Thyroid gland (tissue), 4 donors: ENCODE measurements around the gene QKI. TPM values are rescaled to one million over a fixed set of nuclear protein-coding genes. Genes with fewer than 3 reads are reported as not detected.
A peak's percentile ranks its signal among the peaks of the same experiment; 100 is the strongest.

Experiments
- DNase-seq, 2 donors: peaks; one replicate each; pipeline ENCODE4 v3.0.0-alpha.2; 2019
- H3K27ac ChIP-seq, 3 donors: fragments of 200-600 bp; sonication (generic); 1 replicate in 2 of 3; 2 replicates in 1 of 3; pipeline ENCODE4 v1.5.1; 2016 to 2019; ENCODE audit warnings: mild to moderate bottlenecking in 1 of 3, moderate library complexity in 1 of 3
- H3K27me3 ChIP-seq: fragments of 200-600 bp; sonication (generic); one replicate; pipeline ENCODE4 v1.5.1; 2019
- H3K36me3 ChIP-seq, 2 donors: fragments of 200-600 bp; sonication (generic); one replicate each; pipeline ENCODE4 v1.5.1; 2016 to 2019
- H3K4me1 ChIP-seq, 2 donors: fragments of 200-600 bp; sonication (generic); one replicate each; pipeline ENCODE4 v1.5.1; 2017 to 2019
- H3K4me3 ChIP-seq, 3 donors: fragments of 200-600 bp; sonication (generic); replicated peaks in 1 of 3; 1 replicate in 2 of 3; 2 replicates in 1 of 3; pipeline ENCODE4 v1.5.1; 2016; ENCODE audit warnings: mild to moderate bottlenecking in 1 of 3
- H3K9me3 ChIP-seq: fragments of 200-600 bp; sonication (generic); one replicate; pipeline ENCODE4 v1.5.1; 2017
- POLR2A ChIP-seq, 2 donors: fragments of 450-650 bp; IDR thresholded peaks; one replicate each; pipeline ENCODE4 v1.6.1; 2017; ENCODE audit warnings: antibody characterized with exemption in 2 of 2, mild to moderate bottlenecking in 2 of 2, moderate library complexity in 1 of 2
- WGBS, 2 donors: methylation state at CpG; one replicate each; pipeline ENCODE4 v1.1.5; 2017; 5-methylcytosine and 5-hydroxymethylcytosine counted together
- intact Hi-C: fragments of 100-400 bp; cut with DNase I; formaldehyde crosslinking; loops from one replicate; pipeline ENCODE4 v1.15.1; 2023
- total RNA-seq, 4 donors: library from RNA; depleted of rRNA; stranded (reverse); fragments of >200 nt; gene quantifications; one replicate each; pipeline ENCODE4 v1.2.3, GENCODE V29; 2016
- TF ChIP-seq, protein P1 (sequence below), 6 experiments: fragments of 200-600 bp in 3 of 6; fragments of 450-650 bp in 3 of 6; sonication (generic) in 3 of 6; IDR thresholded peaks; one replicate each; pipeline ENCODE4 v1.5.1; 2016 to 2019; ENCODE audit warnings: antibody characterized with exemption in 6 of 6, mild to moderate bottlenecking in 2 of 6, inconsistent platforms in 1 of 6, moderate library complexity in 1 of 6

Gene QKI
- total RNA-seq, 4 donors from 2014 or later = 90.3 to 134 (median 101) TPM

DNA sequence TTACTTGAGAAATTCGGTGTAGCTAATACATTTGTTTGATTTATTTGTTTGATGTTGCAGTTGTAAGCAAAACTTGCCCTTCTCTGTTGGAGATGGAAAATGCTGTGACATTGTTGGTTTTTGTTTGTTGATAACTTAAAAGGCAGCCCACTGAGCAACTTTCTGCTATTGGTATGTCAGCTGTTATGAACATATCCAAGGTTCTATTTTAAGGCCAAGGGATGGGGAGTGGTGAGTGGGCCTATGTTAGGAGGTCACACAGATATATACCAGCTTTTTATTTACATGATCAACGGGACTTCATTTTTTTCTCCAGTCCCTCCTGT is 5.7 kb downstream of the QKI start:
- DNase-seq = no peak
- Histone ChIP-seq H3K27ac (peak overlapping the region; percentile 16 to 98 (median 50)), H3K9me3 (no peaks in the 10 kb centered on the region), H3K4me3 (no peak overlapping the region), H3K36me3 (no peaks in the 10 kb centered on the region), H3K4me1 (peaks cover 38 to 43% of the 10 kb centered on the region in 2 donors), H3K27me3 (no peaks in the 10 kb centered on the region)
- TF ChIP-seq POLR2A (IDR thresholded peaks at IDR 0.05) = no peak
- TF ChIP-seq, protein P1, sequence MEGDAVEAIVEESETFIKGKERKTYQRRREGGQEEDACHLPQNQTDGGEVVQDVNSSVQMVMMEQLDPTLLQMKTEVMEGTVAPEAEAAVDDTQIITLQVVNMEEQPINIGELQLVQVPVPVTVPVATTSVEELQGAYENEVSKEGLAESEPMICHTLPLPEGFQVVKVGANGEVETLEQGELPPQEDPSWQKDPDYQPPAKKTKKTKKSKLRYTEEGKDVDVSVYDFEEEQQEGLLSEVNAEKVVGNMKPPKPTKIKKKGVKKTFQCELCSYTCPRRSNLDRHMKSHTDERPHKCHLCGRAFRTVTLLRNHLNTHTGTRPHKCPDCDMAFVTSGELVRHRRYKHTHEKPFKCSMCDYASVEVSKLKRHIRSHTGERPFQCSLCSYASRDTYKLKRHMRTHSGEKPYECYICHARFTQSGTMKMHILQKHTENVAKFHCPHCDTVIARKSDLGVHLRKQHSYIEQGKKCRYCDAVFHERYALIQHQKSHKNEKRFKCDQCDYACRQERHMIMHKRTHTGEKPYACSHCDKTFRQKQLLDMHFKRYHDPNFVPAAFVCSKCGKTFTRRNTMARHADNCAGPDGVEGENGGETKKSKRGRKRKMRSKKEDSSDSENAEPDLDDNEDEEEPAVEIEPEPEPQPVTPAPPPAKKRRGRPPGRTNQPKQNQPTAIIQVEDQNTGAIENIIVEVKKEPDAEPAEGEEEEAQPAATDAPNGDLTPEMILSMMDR (IDR thresholded peaks at IDR 0.05) = no peak
- intact Hi-C loops = no loop called here
- 54 to 64% methylated on average over 2 of the region's 2 CpGs for WGBS, 2 donors

DNA sequence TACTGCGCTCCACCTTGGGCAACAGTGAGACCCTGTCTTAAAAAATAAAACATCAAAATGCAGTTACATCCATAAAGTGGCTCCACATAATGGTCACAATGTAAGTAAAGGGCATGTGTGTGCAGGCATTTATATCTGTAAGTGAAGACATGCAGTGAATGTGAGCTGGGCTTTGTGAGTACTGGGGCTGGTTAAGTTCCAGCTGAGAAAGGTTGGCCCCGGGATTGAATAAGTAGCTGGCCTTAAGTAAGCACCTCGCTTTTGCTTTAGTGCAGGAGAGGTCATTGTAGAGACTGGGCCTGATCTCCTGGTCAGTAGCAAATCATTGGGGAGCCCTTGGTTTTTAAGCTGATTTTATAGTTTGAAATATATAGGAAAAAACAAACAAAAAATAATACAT is 8.0 kb downstream of the QKI start:
- 70 to 81% methylated on average over 3 of the region's 3 CpGs for WGBS, 2 donors
- Histone ChIP-seq H3K4me1 (peaks cover 46 to 52% of the 10 kb centered on the region in 2 donors), H3K27me3 (no peaks in the 10 kb centered on the region), H3K9me3 (no peaks in the 10 kb centered on the region), H3K36me3 (no peaks in the 10 kb centered on the region), H3K27ac (no peak overlapping the region), H3K4me3 (no peak overlapping the region)
- no peak for DNase-seq
- TF ChIP-seq, protein P1 (IDR thresholded peaks at IDR 0.05) = no peak
- TF ChIP-seq POLR2A (IDR thresholded peaks at IDR 0.05) = no peak
- intact Hi-C loops = no loop called here

DNA sequence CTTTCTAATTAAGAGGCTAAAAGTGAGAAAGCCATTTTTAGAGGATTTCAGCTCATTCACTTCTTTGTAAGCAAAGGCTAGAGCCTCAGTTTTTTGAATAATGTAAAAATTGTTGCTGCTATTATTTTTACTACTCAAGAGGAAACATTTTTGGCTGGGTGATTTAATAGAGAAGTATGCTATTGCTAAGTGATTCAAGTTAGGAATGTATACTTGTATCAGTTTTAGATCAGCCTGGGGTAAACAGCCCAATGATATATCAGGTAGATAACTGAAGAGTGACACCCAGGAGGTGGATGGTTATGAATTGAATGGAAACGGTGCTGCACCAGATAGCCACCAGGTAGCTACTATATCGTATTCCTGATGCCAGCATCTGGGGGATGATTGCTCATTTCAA is 9.2 kb downstream of the QKI start:
- Histone ChIP-seq H3K4me1 (peaks cover 51 to 59% of the 10 kb centered on the region in 2 donors), H3K27ac (no peak overlapping the region), H3K9me3 (no peaks in the 10 kb centered on the region), H3K4me3 (no peak overlapping the region), H3K27me3 (no peaks in the 10 kb centered on the region), H3K36me3 (no peaks in the 10 kb centered on the region)
- 77 to 80% methylated on average over 2 of the region's 2 CpGs for WGBS, 2 donors
- intact Hi-C loops = no loop called here
- no peak for DNase-seq
- TF ChIP-seq, protein P1 (IDR thresholded peaks at IDR 0.05) = no peak
- TF ChIP-seq POLR2A (IDR thresholded peaks at IDR 0.05) = no peak

DNA sequence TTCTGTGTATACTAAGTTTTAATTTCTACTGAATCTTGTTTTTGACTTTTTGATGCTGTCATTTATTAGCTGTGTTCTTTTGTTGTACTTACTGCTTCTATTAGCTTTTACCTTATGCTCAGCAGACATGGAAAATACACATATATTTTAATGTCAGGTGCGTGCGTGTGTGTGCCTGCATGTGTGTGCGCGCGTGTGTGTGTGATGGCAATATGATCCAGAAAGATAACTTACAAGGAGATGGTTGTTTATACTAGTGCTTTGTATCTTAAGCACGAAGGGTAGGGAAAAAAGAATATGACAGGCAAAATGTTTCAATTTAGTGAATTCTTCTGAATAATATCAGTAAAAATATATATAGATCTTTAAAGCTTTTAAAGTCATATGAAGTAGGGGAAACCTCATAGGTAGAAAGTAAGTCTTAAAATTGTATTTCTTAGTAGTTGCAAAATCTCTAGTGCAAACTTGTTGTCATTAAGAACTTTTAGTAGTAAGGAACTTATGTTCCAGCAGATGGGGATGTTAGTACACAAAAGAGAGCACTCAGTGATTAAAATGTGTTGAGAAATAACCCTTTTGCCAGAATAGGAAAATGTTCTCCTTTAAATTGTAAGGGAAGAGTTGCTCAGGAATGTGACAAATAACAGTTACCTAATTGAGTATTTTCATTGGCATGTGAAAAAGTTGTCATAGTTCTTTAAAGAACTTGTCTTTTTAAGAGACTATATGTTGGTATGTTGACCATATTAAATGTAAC is 13.2 kb downstream of the QKI start:
- intact Hi-C loops = no loop called here
- no peak overlapping the region for H3K4me3 ChIP-seq
- peaks cover 41 to 48% of the 10 kb centered on the region in 2 donors for H3K4me1 ChIP-seq
- H3K36me3 ChIP-seq = no peaks in the 10 kb centered on the region
- no peaks in the 10 kb centered on the region for H3K27me3 ChIP-seq
- H3K27ac ChIP-seq = no peak overlapping the region
- DNase-seq = no peak
- no peak for TF ChIP-seq POLR2A (IDR thresholded peaks at IDR 0.05)
- TF ChIP-seq, protein P1 (IDR thresholded peaks at IDR 0.05) = peak in 5 of 6 experiments; percentile 12 to 77 (median 47)
- 89 to 91% methylated on average over 6 of the region's 6 CpGs for WGBS, 2 donors
- H3K9me3 ChIP-seq = no peaks in the 10 kb centered on the region

DNA sequence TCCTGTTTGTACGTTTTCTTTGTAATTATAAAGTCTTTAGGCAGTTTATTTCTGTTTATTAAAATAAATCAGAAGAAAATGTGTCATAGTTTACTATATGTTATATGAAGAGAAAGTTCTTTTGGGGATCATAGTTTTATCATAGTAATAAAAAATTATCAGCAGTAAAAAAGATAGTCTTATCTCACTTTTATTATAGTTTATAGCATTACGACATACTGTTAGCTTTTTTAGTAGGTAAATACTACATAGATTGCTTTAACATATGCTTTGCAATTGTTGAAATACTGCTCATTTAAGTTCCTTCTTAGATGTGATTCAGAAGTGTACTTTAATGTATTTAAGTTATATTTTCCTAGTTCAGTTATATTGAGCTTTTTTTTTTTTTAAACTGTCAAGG is 13.9 kb downstream of the QKI start:
- intact Hi-C loops = no loop called here
- WGBS, 2 donors = 78 to 87% methylated on average over 2 of the region's 2 CpGs

More for the DNA sequence above, 13.9 kb downstream of the QKI start:
- no peak overlapping the region for H3K4me3 ChIP-seq
- H3K36me3 ChIP-seq = no peaks in the 10 kb centered on the region
- H3K4me1 ChIP-seq = peaks cover 41% of the 10 kb centered on the region in 2 donors
- TF ChIP-seq POLR2A (IDR thresholded peaks at IDR 0.05) = no peak
- TF ChIP-seq, protein P1 (IDR thresholded peaks at IDR 0.05) = no peak
- no peak overlapping the region for H3K27ac ChIP-seq
- no peak for DNase-seq
- no peaks in the 10 kb centered on the region for H3K27me3 ChIP-seq
- H3K9me3 ChIP-seq = no peaks in the 10 kb centered on the region
